Heart left ventricle (tissue), 13 donors: ENCODE data around the gene TULP4.

Source experiments
- CTCF ChIP-seq, 12 donors: fragments of 200-600 bp; sonication (generic) in 4 of 12; IDR thresholded peaks; one replicate each; pipeline versions ENCODE4 v1.5.0 to v1.8.0; 2018 to 2022; ENCODE audit warnings: antibody characterized with exemption in 12 of 12, mild to moderate bottlenecking in 5 of 12
- POLR2A ChIP-seq, 2 donors: fragments of 450-650 bp; IDR thresholded peaks; one replicate each; pipeline ENCODE4 v1.6.1; 2017; ENCODE audit warnings: antibody characterized with exemption in 2 of 2, mild to moderate bottlenecking in 2 of 2, moderate library complexity in 2 of 2
- donor health status: ischemic (EF 13 %, LVEDD 7.1; RV severe dilation, severe dysfunction).
- donor health status: DM: no; HTN: yes; CAD: no.
- donor health status: DM: no; HTN: no; CAD: no.
- donor health status: ischemic (EF 25% LVEDD 6.9; RV normal size, moderate dysfunction).
- donor health status: ischemic (EF 25% LVEDD 5.7; RV mildly dilated, moderate dysfunction).
- donor health status: ischemic (EF 35%, LVEDD 5.7; RV mildly dilated, moderate dysfunction).
- donor health status: nonischemic (EF 11% LVEDD 7.7; RV severe dilation, severe dysfunction).
- donor health status: DM: yes; HTN: yes; CAD: no.
- donor health status: PGD.
- donor health status: ischemic (EF 29% LVEDD 5.4; RV normal size, mild dysfunction).
- donor health status: nonischemic (EF 23%, LVEDD 6.1; RV moderate dilation, normal function).

- TF ChIP-seq CTCF (IDR thresholded peaks at IDR 0.05) (no peak), POLR2A (IDR thresholded peaks at IDR 0.05) (no peak)
These were observed 212.0 kb downstream of the TULP4 start for GRCh38 chr6:158524311-158524710.
